ENCODE data around the gene MYRF.

The MYRF gene

DNA sequence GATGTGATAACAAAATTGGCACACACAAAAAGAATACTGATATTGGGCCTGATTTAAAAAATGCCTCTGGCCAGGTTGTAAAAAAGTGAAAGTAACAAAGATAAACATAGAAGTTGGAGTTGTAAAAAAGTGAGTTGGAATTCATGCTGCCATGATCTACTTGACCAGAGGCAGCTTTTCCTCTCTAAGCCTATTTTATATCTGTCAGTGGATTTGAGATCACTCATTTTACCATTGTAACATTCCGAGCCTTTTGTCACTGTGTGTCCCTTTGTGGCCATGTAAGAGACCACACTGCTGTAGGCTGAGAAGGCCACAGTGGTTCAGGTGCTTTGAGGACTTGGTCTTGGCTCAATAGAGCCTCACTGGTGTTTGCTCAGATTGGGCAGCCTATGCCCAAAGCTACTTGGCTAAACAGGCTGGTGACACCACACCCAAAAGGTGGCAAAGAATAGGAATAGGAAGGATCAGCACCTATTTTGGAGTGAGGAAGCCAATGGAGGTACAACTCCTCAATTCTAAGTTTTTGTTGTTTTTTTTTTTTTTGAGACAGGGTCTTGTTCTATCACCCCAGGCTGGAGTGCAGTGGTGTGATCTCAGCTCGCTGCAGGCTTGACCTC lies 47.3 kb downstream of the MYRF start:
- TF ChIP-seq, protein P1, sequence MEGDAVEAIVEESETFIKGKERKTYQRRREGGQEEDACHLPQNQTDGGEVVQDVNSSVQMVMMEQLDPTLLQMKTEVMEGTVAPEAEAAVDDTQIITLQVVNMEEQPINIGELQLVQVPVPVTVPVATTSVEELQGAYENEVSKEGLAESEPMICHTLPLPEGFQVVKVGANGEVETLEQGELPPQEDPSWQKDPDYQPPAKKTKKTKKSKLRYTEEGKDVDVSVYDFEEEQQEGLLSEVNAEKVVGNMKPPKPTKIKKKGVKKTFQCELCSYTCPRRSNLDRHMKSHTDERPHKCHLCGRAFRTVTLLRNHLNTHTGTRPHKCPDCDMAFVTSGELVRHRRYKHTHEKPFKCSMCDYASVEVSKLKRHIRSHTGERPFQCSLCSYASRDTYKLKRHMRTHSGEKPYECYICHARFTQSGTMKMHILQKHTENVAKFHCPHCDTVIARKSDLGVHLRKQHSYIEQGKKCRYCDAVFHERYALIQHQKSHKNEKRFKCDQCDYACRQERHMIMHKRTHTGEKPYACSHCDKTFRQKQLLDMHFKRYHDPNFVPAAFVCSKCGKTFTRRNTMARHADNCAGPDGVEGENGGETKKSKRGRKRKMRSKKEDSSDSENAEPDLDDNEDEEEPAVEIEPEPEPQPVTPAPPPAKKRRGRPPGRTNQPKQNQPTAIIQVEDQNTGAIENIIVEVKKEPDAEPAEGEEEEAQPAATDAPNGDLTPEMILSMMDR (conservative IDR thresholded peaks at IDR 0.05) = no peak
- no peak for TF ChIP-seq ZFX (IDR thresholded peaks at IDR 0.05)
- no peak overlapping the region for H3K27ac ChIP-seq

DNA sequence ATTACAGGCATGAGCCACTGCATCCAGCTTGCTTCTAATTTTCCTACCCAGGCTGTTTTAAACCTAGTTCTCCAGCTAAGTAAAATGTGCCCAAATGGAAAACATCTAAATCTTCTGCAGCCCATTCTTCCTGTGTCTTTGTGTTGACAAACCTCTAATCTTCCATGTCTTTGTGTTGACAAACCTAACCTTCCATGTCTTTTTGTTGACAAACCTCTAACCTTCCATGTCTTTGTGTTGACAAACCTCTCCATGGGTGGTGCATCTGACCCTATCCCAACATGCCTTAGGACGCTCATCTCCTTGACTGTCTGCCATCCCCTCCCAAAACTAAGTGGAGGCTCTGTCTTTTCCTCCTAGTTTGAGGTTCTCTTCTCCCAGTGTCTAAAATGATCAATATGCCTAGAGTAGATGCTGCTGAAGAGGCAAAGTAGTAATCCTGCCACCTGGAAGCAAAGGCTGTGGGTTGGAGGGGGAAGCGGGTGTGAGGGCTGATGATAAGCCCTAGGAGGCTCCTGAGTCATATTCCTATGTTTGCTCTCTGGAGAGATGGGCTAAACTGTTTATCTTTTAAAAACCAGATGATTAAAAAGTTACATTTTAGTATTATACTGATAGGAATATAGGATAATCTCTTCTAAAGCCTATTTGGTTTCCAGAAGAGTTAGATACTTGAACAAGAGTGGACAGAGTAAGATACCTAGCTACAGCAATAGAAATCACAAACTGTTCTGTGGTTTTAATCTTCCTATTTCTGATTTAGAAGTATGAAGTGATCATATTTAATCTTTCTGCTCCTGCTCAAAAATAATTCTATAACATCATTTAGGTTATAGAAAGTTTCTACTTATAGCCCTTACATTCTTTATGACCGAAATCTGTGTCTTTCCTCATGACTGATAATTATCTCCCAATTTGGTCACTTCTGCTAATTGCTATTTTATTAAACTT lies 48.2 kb downstream of the MYRF start:
- H3K27ac ChIP-seq = no peak overlapping the region
- TF ChIP-seq, protein P1 (conservative IDR thresholded peaks at IDR 0.05) = no peak
- no peak for TF ChIP-seq ZFX (IDR thresholded peaks at IDR 0.05)

DNA sequence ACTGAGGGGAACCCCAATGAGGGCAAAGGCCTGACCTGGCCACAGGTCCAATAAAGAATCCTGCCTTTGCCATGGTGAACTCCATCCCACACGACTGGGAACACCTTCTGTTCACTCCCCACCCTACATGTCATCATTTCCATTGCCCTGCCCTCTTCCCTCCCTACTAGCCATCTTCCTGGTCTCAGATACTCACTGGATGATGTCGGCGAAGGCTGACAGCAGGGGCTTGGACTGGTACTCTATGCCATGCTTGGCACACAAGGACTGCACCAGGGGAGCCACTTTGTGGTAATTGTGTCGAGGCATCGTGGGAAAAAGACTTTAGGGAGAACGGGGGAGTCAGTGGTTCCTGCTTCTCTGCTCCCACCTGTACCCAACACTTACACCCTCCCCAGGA lies 50.2 kb downstream of the MYRF start:
- TF ChIP-seq, protein P1 (conservative IDR thresholded peaks at IDR 0.05) = no peak
- no peak for TF ChIP-seq ZFX (IDR thresholded peaks at IDR 0.05)
- H3K27ac ChIP-seq = no peak overlapping the region

DNA sequence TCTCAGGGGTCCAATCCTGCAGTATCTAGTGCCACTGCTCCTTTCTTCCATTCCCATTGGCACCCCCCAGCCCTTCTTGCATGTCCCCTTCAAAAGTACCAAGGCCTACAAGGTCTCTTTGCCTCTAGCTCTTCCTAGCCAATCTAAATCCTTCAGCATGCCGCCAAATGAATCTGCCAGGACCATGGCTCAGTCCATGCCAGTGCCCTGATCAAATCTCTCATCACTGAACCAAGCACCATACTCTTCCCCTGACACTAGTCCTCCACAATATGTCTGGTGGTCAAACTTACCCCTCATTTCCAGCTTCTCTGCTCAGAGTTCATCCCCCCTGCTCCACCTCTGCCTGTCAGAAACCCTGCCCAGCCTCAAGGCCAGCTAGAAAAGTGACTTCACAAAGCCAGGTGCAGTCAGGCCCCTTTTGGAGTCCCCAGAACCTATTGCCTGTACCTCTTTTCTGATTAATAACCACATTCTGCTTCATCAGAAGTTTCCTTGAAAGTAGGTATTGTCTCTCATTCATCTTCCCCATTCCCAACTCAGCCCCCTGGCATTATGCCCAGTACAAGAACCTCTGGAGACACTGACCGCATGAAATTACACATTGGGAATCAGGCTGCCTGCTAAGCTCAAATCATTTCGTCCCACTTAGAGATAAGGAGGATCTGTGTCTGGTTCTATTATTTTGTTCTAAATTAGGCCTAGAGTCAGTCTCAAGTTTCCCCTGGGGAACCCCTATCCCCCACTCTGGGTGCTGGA lies 51.6 kb downstream of the MYRF start:
- no peak overlapping the region for H3K27ac ChIP-seq
- TF ChIP-seq, protein P1 (conservative IDR thresholded peaks at IDR 0.05) = no peak
- TF ChIP-seq ZFX (IDR thresholded peaks at IDR 0.05) = no peak

DNA sequence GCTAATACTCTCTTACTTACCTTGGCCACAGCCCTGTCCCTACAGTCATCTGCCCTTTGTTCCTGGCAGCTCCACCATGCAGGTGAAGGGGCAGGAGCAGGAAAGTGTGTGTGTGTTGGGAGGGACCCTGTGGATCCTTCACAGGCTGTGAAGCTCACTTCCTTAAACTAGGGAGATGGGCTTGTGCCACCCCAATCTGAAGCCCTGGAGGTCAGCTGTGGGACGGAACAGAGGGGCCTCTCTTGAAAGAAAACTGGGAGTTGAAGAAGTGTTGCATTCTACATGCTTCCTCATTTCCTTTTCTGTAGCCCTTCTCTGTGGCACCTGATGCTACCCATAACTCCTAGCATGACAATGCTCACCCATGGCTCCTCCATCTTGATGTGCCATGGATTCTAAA lies 52.7 kb downstream of the MYRF start:
- H3K27ac ChIP-seq = no peak overlapping the region
- TF ChIP-seq ZFX (IDR thresholded peaks at IDR 0.05) = no peak
- TF ChIP-seq, protein P1 (conservative IDR thresholded peaks at IDR 0.05) = no peak

DNA sequence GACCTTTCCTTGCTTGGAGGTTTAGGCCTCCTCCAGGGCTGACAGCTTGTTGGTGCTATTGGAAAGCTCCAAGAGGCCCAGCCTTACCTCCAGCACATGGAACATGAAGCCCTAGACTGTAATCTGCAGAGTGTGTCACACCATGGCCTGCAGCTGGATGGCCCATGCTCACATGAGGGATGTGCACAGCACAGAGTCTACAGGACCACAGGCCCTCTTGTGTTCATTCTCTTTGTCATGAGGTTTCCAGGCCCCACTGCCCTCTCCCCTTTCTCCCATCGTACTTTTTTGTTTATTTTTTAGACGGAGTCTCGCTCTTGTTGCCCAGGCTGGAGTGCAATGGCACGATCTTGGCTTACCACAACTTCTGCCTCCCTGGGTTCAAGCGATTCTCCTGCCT lies 54.3 kb downstream of the MYRF start:
- no peak; the same call in 1 of the 2 replicates for TF ChIP-seq ZFX (IDR thresholded peaks at IDR 0.05)
- TF ChIP-seq, protein P1 (conservative IDR thresholded peaks at IDR 0.05) = no peak
- H3K27ac ChIP-seq = no peak overlapping the region

Measured in C4-2B (cell line).